HEK293 (cell line): Measurements from ENCODE around the gene CCDC112.

ENCODE experiments used
- GLI4 ChIP-seq: fragments of 450-650 bp; formaldehyde crosslinking; IDR thresholded peaks from 2 replicates; pipeline ENCODE4 v1.5.1; 2016; ENCODE audit warnings: missing biosample characterization, missing genetic modification characterization
- HOXD13 ChIP-seq: sonication (generic); formaldehyde crosslinking; IDR thresholded peaks from 2 replicates; pipeline ENCODE4 v1.8.0; 2022; ENCODE audit warnings: missing genetic modification reagents, borderline replicate concordance
- KLF17 ChIP-seq: fragments of 450-650 bp; formaldehyde crosslinking; IDR thresholded peaks from 2 replicates; pipeline ENCODE4 v1.5.1; 2016; ENCODE audit warnings: missing biosample characterization, missing genetic modification characterization
- MZF1 ChIP-seq: fragments of 450-650 bp; formaldehyde crosslinking; IDR thresholded peaks from 2 replicates; pipeline ENCODE4 v1.5.1; 2017; ENCODE audit warnings: missing biosample characterization, missing genetic modification characterization, borderline replicate concordance
- OSR2 ChIP-seq: fragments of 450-650 bp; formaldehyde crosslinking; IDR thresholded peaks from 2 replicates; pipeline ENCODE4 v1.5.1; 2016; ENCODE audit warnings: missing biosample characterization, missing genetic modification characterization
- REPIN1 ChIP-seq: fragments of 450-650 bp; formaldehyde crosslinking; IDR thresholded peaks from 2 replicates; pipeline ENCODE4 v1.5.1; 2017; ENCODE audit warnings: missing biosample characterization, missing genetic modification characterization, low read depth
- REST ChIP-seq: fragments of 450-650 bp; formaldehyde crosslinking; IDR thresholded peaks from 2 replicates; pipeline ENCODE4 v1.5.1; 2016; ENCODE audit warnings: missing biosample characterization, missing genetic modification characterization
- TSHZ1 ChIP-seq: fragments of 450-650 bp; formaldehyde crosslinking; IDR thresholded peaks from 2 replicates; pipeline ENCODE4 v1.5.1; 2016; ENCODE audit warnings: missing biosample characterization, missing genetic modification characterization, borderline replicate concordance
- ZBTB1 ChIP-seq: fragments of 450-650 bp; formaldehyde crosslinking; IDR thresholded peaks from 2 replicates; pipeline ENCODE4 v1.5.1; 2016; ENCODE audit warnings: missing biosample characterization, missing genetic modification characterization
- ZFHX2 ChIP-seq: fragments of 450-650 bp; formaldehyde crosslinking; conservative IDR thresholded peaks from 2 replicates; pipeline ENCODE4 v1.5.1; 2016; ENCODE audit warnings: missing biosample characterization, missing genetic modification characterization
- ZNF138 ChIP-seq: fragments of 450-650 bp; formaldehyde crosslinking; IDR thresholded peaks from 2 replicates; pipeline ENCODE4 v1.5.1; 2016; ENCODE audit warnings: missing biosample characterization, missing genetic modification characterization, borderline replicate concordance
- ZNF174 ChIP-seq: fragments of 450-650 bp; formaldehyde crosslinking; IDR thresholded peaks from 2 replicates; pipeline ENCODE4 v1.5.0; 2017; ENCODE audit warnings: missing biosample characterization, mild to moderate bottlenecking, missing genetic modification characterization
- ZNF19 ChIP-seq: fragments of 450-650 bp; formaldehyde crosslinking; IDR thresholded peaks from 2 replicates; pipeline ENCODE4; 2016; ENCODE audit warnings: missing biosample characterization, missing genetic modification characterization, low read depth
- ZNF223 ChIP-seq: fragments of 450-650 bp; formaldehyde crosslinking; IDR thresholded peaks from 2 replicates; pipeline ENCODE4 v1.5.1; 2016; ENCODE audit warnings: missing biosample characterization, missing genetic modification characterization
- ZNF266 ChIP-seq: fragments of 450-650 bp; formaldehyde crosslinking; IDR thresholded peaks from 2 replicates; pipeline ENCODE4 v1.5.1; 2016; ENCODE audit warnings: missing biosample characterization, missing genetic modification characterization, low read depth
- ZNF280C ChIP-seq: fragments of 450-650 bp; formaldehyde crosslinking; IDR thresholded peaks from 2 replicates; pipeline ENCODE4 v1.5.1; 2016; ENCODE audit warnings: missing biosample characterization, missing genetic modification characterization
- ZNF341 ChIP-seq: fragments of 450-650 bp; formaldehyde crosslinking; IDR thresholded peaks from 2 replicates; pipeline ENCODE4; 2016; ENCODE audit warnings: low read depth, missing biosample characterization, missing genetic modification characterization
- ZNF350 ChIP-seq: fragments of 450-650 bp; formaldehyde crosslinking; IDR thresholded peaks from 2 replicates; pipeline ENCODE4 v1.5.0; 2017; ENCODE audit warnings: missing biosample characterization, mild to moderate bottlenecking, missing genetic modification characterization
- ZNF48 ChIP-seq: fragments of 450-650 bp; formaldehyde crosslinking; IDR thresholded peaks from 2 replicates; pipeline ENCODE4 v1.5.1; 2016; ENCODE audit warnings: missing biosample characterization, missing genetic modification characterization
- ZNF501 ChIP-seq: fragments of 450-650 bp; formaldehyde crosslinking; IDR thresholded peaks from 2 replicates; pipeline ENCODE4 v1.5.1; 2016; ENCODE audit warnings: missing biosample characterization, missing genetic modification characterization
- ZNF521 ChIP-seq: fragments of 450-650 bp; formaldehyde crosslinking; IDR thresholded peaks from 2 replicates; pipeline ENCODE4 v1.5.1; 2017; ENCODE audit warnings: missing biosample characterization, mild to moderate bottlenecking, missing genetic modification characterization
- ZNF529 ChIP-seq: fragments of 450-650 bp; formaldehyde crosslinking; IDR thresholded peaks from 2 replicates; pipeline ENCODE4 v1.5.1; 2017; ENCODE audit warnings: missing genetic modification characterization, missing biosample characterization; ENCODE audit not compliant: insufficient replicate concordance
- ZNF596 ChIP-seq: fragments of 450-650 bp; IDR thresholded peaks from 2 replicates; pipeline ENCODE4 v1.5.0; 2018; ENCODE audit warnings: missing biosample characterization, mild to moderate bottlenecking, missing genetic modification characterization, moderate library complexity
- ZNF610 ChIP-seq: fragments of 450-650 bp; formaldehyde crosslinking; IDR thresholded peaks from 2 replicates; pipeline ENCODE4 v1.5.1; 2016; ENCODE audit warnings: missing biosample characterization, missing genetic modification characterization, borderline replicate concordance
- ZNF621 ChIP-seq: fragments of 450-650 bp; formaldehyde crosslinking; IDR thresholded peaks from 2 replicates; pipeline ENCODE4 v1.5.1; 2017; ENCODE audit warnings: missing biosample characterization, missing genetic modification characterization
- ZNF645 ChIP-seq: fragments of 450-650 bp; formaldehyde crosslinking; IDR thresholded peaks from 2 replicates; pipeline ENCODE4; 2016; ENCODE audit warnings: missing biosample characterization, missing genetic modification characterization
- ZNF830 ChIP-seq: fragments of 450-650 bp; IDR thresholded peaks from 2 replicates; pipeline ENCODE4 v1.5.0; 2018; ENCODE audit warnings: missing biosample characterization, missing genetic modification characterization, low read depth, mild to moderate bottlenecking, moderate library complexity
- ZXDB ChIP-seq: fragments of 450-650 bp; formaldehyde crosslinking; IDR thresholded peaks from 2 replicates; pipeline ENCODE4 v1.5.1; 2016; ENCODE audit warnings: missing biosample characterization, missing genetic modification characterization

The CCDC112 gene

GRCh38 chr5:115296124-115297022, at the start of gene CCDC112 (continued):
- no peak; the same call in 1 of the 2 replicates for TF ChIP-seq TSHZ1 (tag by site-specific recombination)
- peak; percentile 14; the same call in 1 of the 2 replicates for TF ChIP-seq REST (tag by site-specific recombination)
- no peak for TF ChIP-seq ZNF521
- no peak for TF ChIP-seq ZNF621
- no peak for TF ChIP-seq REPIN1 (tag by site-specific recombination)
- TF ChIP-seq ZNF48: no peak
- no peak for TF ChIP-seq ZNF138 (tag by site-specific recombination)
- peak; percentile 48; the same call in 1 of the 2 replicates for TF ChIP-seq HOXD13 (CRISPR knock-in tag)
- peak; percentile 51; the same call in 1 of the 2 replicates for TF ChIP-seq ZXDB (tag by site-specific recombination)
- peak; percentile 88 for TF ChIP-seq ZNF501 (tag by site-specific recombination)
- TF ChIP-seq GLI4 (tag by site-specific recombination): 0 out of 2 replicates have a peak, but pooled peaks have one; percentile 18
- TF ChIP-seq OSR2 (tag by site-specific recombination): peak; percentile 81
- TF ChIP-seq ZNF266 (tag by site-specific recombination): no peak
- peak; percentile 57 for TF ChIP-seq ZNF341 (tag by site-specific recombination)
- TF ChIP-seq ZNF830 (tag by site-specific recombination): no peak
- TF ChIP-seq ZNF174: no peak
- TF ChIP-seq ZFHX2 (tag by site-specific recombination): peak; percentile 32; the same call in 1 of the 2 replicates
- TF ChIP-seq ZNF596 (tag by site-specific recombination): no peak
- TF ChIP-seq KLF17 (tag by site-specific recombination): peak; percentile 71; the same call in 1 of the 2 replicates
- TF ChIP-seq MZF1: peak; percentile 79
- TF ChIP-seq ZNF645 (tag by site-specific recombination): no peak
- no peak for TF ChIP-seq ZNF280C (tag by site-specific recombination)
- TF ChIP-seq ZNF610 (tag by site-specific recombination): no peak
- TF ChIP-seq ZNF223 (tag by site-specific recombination): no peak
- TF ChIP-seq ZNF350 (tag by site-specific recombination): no peak
- TF ChIP-seq ZNF19 (tag by site-specific recombination): no peak
- TF ChIP-seq ZBTB1: no peak
- TF ChIP-seq ZNF529: no peak
